ENCODE measurements around the gene MYH8.

MYH8 gene

DNA sequence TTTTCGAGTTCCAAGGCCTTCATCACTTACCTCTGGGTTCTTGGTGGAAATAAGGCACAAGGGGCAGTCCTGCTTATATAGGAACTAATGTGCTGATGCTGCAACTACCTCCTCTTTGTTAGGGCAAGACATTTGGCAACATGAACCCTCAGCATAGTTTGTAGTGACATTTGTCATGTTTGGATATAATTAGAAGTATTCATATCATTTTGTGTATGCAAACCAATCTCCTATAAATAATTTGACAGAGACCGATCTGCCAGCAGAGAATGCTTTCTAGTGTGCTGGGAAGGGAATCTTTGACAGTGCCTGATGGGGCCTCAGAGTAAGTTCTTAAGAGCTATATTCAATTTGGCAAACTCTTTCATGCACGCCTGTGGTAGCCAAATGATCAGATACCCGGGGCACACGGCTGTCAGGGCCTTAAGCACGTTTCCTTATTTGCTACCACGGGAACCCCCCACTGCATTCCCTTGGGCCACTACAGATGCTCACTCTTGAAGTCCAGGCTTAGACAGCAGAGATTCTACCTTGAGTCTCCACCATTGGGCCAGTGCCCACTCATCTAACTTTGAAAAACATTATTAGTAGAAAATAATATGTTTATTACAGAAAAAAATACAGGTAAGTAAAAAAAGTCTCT, at the start of gene MYH8:
Gene MYH8 (minus strand): TSS at position 51 of the 643 bp plus-strand sequence. CDS start 1,723 bp downstream, outside the sequence.
- no peaks in the 10 kb centered on the region for H3K36me3 ChIP-seq (ENCODE audit: control insufficient read depth in 2 of 2, insufficient read depth in 2 of 2, low read length in 2 of 2)
- no peaks in the 10 kb centered on the region for H3K4me1 ChIP-seq (ENCODE audit: control insufficient read depth, insufficient read depth, low read length)
- no peak within 1 kb of the TSS for H3K27ac ChIP-seq (ENCODE audit: low read length)
- H3K9me3 ChIP-seq (ENCODE audit: control insufficient read depth in 2 of 2, low read length in 2 of 2), result no peaks in the 10 kb centered on the region
- no peak within 1 kb of the TSS for H3K9ac ChIP-seq (ENCODE audit: low read length in 2 of 2)
- H3K27me3 ChIP-seq (ENCODE audit: control insufficient read depth in 1 of 2, insufficient read depth in 2 of 2, low read length in 2 of 2), result no peaks in the 10 kb centered on the region
- no peak within 1 kb of the TSS for H3K4me3 ChIP-seq (ENCODE audit: low read length in 2 of 2)

DNA sequence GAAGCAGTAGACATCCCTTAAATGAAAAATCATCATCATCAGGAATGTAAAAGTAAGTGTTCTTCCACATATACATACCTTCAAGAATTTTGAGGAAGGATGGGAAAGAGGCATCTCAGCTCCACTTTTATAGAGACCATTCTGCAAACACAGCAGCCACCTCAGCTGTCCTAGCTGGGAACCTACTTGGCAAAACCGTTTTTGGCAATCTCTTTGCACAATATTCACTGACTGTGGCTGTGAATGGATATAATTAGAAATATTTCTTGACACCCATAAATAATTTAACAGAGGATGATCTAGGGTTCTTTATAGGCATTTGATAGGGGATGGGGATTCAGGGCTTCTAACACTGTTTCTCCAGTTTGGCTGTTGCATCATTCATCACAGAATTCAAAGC, 47.7 kb upstream of the MYH8 start, which contains the start of gene MYH4:
Gene MYH4 (minus strand): TSS at position 101 of the 400 bp plus-strand sequence. CDS start 2,814 bp downstream, outside the sequence.
- Histone ChIP-seq H3K4me3 (ENCODE audit: low read length in 2 of 2) (no peak within 1 kb of the TSS), H3K27me3 (ENCODE audit: control insufficient read depth in 1 of 2, insufficient read depth in 2 of 2, low read length in 2 of 2) (no peaks in the 10 kb centered on the region), H3K4me1 (ENCODE audit: control insufficient read depth, insufficient read depth, low read length) (no peaks in the 10 kb centered on the region), H3K36me3 (ENCODE audit: control insufficient read depth in 2 of 2, insufficient read depth in 2 of 2, low read length in 2 of 2) (no peaks in the 10 kb centered on the region), H3K9me3 (ENCODE audit: control insufficient read depth in 2 of 2, low read length in 2 of 2) (no peaks in the 10 kb centered on the region), H3K27ac (ENCODE audit: low read length) (no peak within 1 kb of the TSS), H3K9ac (ENCODE audit: low read length in 2 of 2) (no peak within 1 kb of the TSS)

DNA sequence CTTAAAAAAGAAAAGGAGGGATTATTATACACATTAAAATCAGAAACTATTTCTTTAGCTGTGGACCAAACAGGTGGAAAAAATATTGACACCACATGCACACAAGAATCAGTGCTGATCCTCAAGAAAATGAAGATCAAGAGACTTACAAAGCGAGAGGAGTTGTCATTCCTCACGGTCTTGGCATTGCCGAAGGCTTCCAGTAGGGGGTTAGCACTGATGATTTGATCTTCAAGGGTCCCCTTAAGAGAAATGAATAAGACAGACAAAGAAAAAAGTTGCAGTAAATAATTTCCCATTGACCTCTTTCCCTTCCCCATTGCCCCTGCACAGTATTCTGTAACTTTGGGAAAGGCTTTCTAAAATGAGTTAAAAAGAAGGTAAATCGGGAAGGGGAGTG, 41.7 kb upstream of the MYH8 start:
- no peaks in the 10 kb centered on the region for H3K9me3 ChIP-seq (ENCODE audit: control insufficient read depth in 2 of 2, low read length in 2 of 2)
- no peaks in the 10 kb centered on the region for H3K36me3 ChIP-seq (ENCODE audit: control insufficient read depth in 2 of 2, insufficient read depth in 2 of 2, low read length in 2 of 2)
- no peak overlapping the region for H3K9ac ChIP-seq (ENCODE audit: low read length in 2 of 2)
- no peak overlapping the region for H3K27ac ChIP-seq (ENCODE audit: low read length)
- H3K4me3 ChIP-seq (ENCODE audit: low read length in 2 of 2), result no peak overlapping the region
- H3K27me3 ChIP-seq (ENCODE audit: control insufficient read depth in 1 of 2, insufficient read depth in 2 of 2, low read length in 2 of 2), result no peaks in the 10 kb centered on the region
- no peaks in the 10 kb centered on the region for H3K4me1 ChIP-seq (ENCODE audit: control insufficient read depth, insufficient read depth, low read length)

DNA sequence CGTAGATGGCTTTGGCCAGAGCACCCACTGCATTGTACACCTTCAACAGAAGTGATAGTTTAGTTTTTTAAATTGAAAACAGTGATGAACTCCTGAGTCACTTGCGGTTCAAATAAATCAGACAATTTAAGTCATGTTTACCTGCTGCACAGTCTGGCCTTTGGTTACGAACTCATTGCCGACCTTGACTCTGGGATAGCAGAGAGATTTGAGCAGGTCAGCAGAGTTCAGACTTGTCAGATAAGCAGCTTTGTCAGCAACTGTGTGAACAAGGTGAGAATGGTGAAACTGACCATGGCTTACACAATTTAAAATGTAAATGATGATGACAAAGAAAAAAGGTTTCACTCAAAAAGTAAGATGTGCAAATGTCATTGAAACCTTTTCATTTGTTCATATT, 38.3 kb upstream of the MYH8 start:
- Histone ChIP-seq H3K27me3 (ENCODE audit: control insufficient read depth in 1 of 2, insufficient read depth in 2 of 2, low read length in 2 of 2) (no peaks in the 10 kb centered on the region), H3K27ac (ENCODE audit: low read length) (no peak overlapping the region), H3K9me3 (ENCODE audit: control insufficient read depth in 2 of 2, low read length in 2 of 2) (no peaks in the 10 kb centered on the region), H3K36me3 (ENCODE audit: control insufficient read depth in 2 of 2, insufficient read depth in 2 of 2, low read length in 2 of 2) (no peaks in the 10 kb centered on the region), H3K9ac (ENCODE audit: low read length in 2 of 2) (no peak overlapping the region), H3K4me3 (ENCODE audit: low read length in 2 of 2) (no peak overlapping the region), H3K4me1 (ENCODE audit: control insufficient read depth, insufficient read depth, low read length) (no peaks in the 10 kb centered on the region)

DNA sequence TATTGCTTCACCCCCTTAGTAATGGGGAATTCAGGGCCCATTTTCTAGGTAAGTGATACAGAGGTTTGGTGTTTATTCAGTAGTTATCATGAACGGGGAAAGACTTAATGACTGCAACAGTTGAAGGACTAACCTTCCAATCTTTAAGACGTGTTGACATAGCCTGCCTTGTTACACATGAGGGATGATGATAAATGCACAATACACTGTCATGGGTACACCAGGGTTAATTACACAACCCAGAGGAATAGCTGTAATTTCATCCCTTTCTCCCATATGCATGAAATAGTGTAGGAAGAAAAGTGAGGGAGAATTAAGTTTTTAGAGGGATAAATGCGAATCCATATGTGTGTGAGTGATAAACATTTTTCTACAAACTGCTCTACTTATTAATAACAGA, 37.0 kb upstream of the MYH8 start:
- Histone ChIP-seq H3K4me3 (ENCODE audit: low read length in 2 of 2) (no peak overlapping the region), H3K27me3 (ENCODE audit: control insufficient read depth in 1 of 2, insufficient read depth in 2 of 2, low read length in 2 of 2) (no peaks in the 10 kb centered on the region), H3K4me1 (ENCODE audit: control insufficient read depth, insufficient read depth, low read length) (no peaks in the 10 kb centered on the region), H3K9me3 (ENCODE audit: control insufficient read depth in 2 of 2, low read length in 2 of 2) (no peaks in the 10 kb centered on the region), H3K9ac (ENCODE audit: low read length in 2 of 2) (no peak overlapping the region), H3K36me3 (ENCODE audit: control insufficient read depth in 2 of 2, insufficient read depth in 2 of 2, low read length in 2 of 2) (no peaks in the 10 kb centered on the region), H3K27ac (ENCODE audit: low read length) (no peak overlapping the region)

DNA sequence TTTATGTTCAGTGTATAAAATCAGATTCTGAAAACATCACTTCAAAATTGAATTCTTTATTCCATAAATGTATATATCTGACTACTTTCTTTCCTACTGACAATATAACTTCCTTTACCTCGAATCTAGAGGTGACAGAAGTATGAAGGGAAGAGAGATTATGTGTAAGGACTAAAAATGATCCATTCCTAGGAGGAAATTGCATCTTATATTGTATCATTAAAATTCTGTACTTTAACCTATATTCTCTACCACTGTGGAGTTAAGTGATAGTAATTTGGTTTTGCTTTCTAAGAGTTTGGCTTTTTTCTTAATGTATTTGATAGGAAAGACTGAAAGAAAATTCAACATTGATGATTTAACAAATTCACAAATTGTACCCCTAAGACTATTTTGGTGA, 36.2 kb upstream of the MYH8 start:
- H3K27me3 ChIP-seq (ENCODE audit: control insufficient read depth in 1 of 2, insufficient read depth in 2 of 2, low read length in 2 of 2), result no peaks in the 10 kb centered on the region
- H3K9me3 ChIP-seq (ENCODE audit: control insufficient read depth in 2 of 2, low read length in 2 of 2), result no peaks in the 10 kb centered on the region
- no peaks in the 10 kb centered on the region for H3K36me3 ChIP-seq (ENCODE audit: control insufficient read depth in 2 of 2, insufficient read depth in 2 of 2, low read length in 2 of 2)
- no peak overlapping the region for H3K27ac ChIP-seq (ENCODE audit: low read length)
- H3K4me3 ChIP-seq (ENCODE audit: low read length in 2 of 2), result no peak overlapping the region
- no peak overlapping the region for H3K9ac ChIP-seq (ENCODE audit: low read length in 2 of 2)
- H3K4me1 ChIP-seq (ENCODE audit: control insufficient read depth, insufficient read depth, low read length), result no peaks in the 10 kb centered on the region

DNA sequence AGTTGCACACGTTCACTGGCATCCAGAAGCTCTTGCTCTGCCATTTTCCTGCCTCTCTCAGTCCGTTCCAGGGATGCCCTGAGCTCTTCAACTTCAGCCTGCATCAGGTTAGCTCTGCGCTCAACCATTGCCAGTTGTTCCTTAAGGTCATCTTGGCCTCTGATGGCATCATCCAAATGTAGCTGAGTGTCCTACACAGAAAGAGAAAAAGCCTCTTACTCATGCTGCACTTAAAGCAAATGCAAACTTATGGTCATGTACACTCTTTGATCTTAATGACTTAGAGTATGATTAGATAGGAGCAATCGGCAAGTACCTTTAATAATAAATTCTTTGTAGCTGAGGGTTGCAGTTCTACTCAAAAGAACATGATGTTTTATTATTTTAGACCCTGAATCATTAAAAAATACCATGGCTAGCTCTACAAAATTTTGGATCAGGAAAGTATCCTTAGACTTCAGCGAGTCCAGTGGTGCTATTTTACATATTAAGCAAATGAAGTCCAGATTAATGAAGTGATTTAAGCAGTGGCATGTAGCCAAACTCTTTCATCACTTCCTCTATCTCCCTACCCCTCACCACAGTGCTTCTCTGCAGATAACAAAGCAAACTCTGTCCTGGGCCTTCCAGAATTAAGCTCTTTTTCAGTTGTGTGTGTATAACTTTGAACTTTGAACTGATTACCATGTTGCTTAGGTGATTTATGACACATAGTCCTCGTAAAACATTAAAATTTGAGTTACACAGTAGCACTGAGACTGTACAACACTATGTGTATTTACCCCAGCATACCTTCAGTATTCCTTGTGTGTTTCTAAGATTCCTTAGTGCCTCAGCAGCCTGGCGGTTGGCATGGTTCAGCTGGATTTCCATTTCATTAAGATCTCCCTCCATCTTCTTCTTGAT, 25.5 kb upstream of the MYH8 start:
- no peak overlapping the region for H3K4me3 ChIP-seq (ENCODE audit: low read length in 2 of 2)
- H3K4me1 ChIP-seq (ENCODE audit: control insufficient read depth, insufficient read depth, low read length), result no peaks in the 10 kb centered on the region
- H3K36me3 ChIP-seq (ENCODE audit: control insufficient read depth in 2 of 2, insufficient read depth in 2 of 2, low read length in 2 of 2), result no peaks in the 10 kb centered on the region
- H3K9me3 ChIP-seq (ENCODE audit: control insufficient read depth in 2 of 2, low read length in 2 of 2), result no peaks in the 10 kb centered on the region
- no peak overlapping the region for H3K27ac ChIP-seq (ENCODE audit: low read length)
- H3K9ac ChIP-seq (ENCODE audit: low read length in 2 of 2), result no peak overlapping the region
- no peaks in the 10 kb centered on the region for H3K27me3 ChIP-seq (ENCODE audit: control insufficient read depth in 1 of 2, insufficient read depth in 2 of 2, low read length in 2 of 2)

DNA sequence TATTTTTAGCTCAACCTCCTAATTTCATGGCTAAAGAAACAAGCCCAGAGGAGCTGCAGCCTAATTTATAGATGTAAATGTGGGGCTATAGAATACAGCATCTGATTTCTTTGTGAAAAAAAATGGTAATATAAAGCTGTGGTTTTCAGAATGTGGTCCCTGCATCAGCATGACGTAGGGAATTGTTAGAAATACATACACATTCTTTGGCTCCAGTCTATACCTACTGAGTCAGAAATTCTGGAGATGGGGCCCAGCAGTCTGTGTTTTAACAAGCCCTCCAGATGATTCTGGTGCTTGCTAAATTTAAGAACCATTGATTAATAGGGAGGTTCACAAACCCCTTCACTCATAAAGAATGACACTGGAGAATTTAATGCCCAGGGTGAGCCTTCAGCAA, 18.1 kb upstream of the MYH8 start:
- Histone ChIP-seq H3K9ac (ENCODE audit: low read length in 2 of 2) (no peak overlapping the region), H3K4me1 (ENCODE audit: control insufficient read depth, insufficient read depth, low read length) (no peaks in the 10 kb centered on the region), H3K9me3 (ENCODE audit: control insufficient read depth in 2 of 2, low read length in 2 of 2) (no peaks in the 10 kb centered on the region), H3K27ac (ENCODE audit: low read length) (no peak overlapping the region), H3K27me3 (ENCODE audit: control insufficient read depth in 1 of 2, insufficient read depth in 2 of 2, low read length in 2 of 2) (no peaks in the 10 kb centered on the region), H3K36me3 (ENCODE audit: control insufficient read depth in 2 of 2, insufficient read depth in 2 of 2, low read length in 2 of 2) (no peaks in the 10 kb centered on the region), H3K4me3 (ENCODE audit: low read length in 2 of 2) (no peak overlapping the region)

DNA sequence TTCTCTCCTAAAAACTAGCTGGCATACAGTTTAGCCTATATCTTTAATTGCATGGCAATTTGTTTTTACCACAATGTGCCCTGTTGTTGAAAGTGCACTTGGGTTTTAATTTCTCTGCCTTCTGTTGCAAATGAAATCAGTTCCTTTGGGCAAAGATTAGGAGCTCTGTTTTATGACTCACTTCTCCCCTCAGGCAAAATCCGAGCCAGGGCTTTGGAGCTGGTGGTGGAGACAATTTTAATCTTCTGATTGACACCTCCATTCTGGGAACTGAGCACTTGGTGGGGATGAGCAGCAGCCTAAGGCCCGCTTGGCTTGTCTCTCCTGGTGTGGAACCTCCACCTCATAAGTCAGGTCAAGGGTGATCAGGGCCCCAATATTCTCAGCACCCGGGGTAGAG, 13.3 kb upstream of the MYH8 start:
- no peak overlapping the region for H3K4me3 ChIP-seq (ENCODE audit: low read length in 2 of 2)
- no peak overlapping the region for H3K9ac ChIP-seq (ENCODE audit: low read length in 2 of 2)
- no peaks in the 10 kb centered on the region for H3K36me3 ChIP-seq (ENCODE audit: control insufficient read depth in 2 of 2, insufficient read depth in 2 of 2, low read length in 2 of 2)
- H3K27me3 ChIP-seq (ENCODE audit: control insufficient read depth in 1 of 2, insufficient read depth in 2 of 2, low read length in 2 of 2), result no peaks in the 10 kb centered on the region
- no peaks in the 10 kb centered on the region for H3K9me3 ChIP-seq (ENCODE audit: control insufficient read depth in 2 of 2, low read length in 2 of 2)
- no peaks in the 10 kb centered on the region for H3K4me1 ChIP-seq (ENCODE audit: control insufficient read depth, insufficient read depth, low read length)
- no peak overlapping the region for H3K27ac ChIP-seq (ENCODE audit: low read length)

DNA sequence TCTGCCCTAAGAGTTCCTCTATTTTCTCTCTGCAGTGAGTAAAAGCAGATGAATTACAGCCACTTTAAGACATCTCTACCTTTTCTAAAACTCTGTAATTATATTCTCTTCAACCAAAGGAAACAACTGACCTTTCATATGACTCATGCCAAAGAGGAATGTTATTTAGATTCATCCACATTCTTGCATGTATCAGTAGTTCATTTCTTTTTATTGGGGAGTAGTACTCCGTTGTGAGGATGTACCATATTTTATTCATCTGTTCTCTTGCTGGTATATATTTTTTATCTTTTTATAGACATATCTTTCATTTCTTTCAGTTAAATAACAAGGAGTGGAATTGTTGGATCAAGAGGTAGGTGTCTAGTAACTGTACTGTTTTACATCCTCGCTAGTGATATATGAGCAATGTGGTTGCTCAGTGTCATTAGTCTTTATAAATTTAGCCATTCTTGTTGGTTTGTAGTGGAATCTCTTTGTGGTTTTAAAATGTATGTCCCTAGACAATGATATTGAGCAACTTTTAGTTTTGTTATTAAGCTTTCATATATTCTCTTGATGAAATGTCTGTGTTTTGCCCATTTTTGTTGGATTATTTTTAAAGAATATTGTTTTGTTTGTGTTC, 7.8 kb upstream of the MYH8 start:
- Histone ChIP-seq H3K9ac (ENCODE audit: low read length in 2 of 2) (no peak overlapping the region), H3K27me3 (ENCODE audit: control insufficient read depth in 1 of 2, insufficient read depth in 2 of 2, low read length in 2 of 2) (no peaks in the 10 kb centered on the region), H3K4me1 (ENCODE audit: control insufficient read depth, insufficient read depth, low read length) (no peaks in the 10 kb centered on the region), H3K36me3 (ENCODE audit: control insufficient read depth in 2 of 2, insufficient read depth in 2 of 2, low read length in 2 of 2) (no peaks in the 10 kb centered on the region), H3K4me3 (ENCODE audit: low read length in 2 of 2) (no peak overlapping the region), H3K9me3 (ENCODE audit: control insufficient read depth in 2 of 2, low read length in 2 of 2) (no peaks in the 10 kb centered on the region), H3K27ac (ENCODE audit: low read length) (no peak overlapping the region)
